Cerebellar nuclear complex (tissue), 1 donor: ENCODE data around the gene ALLC.

Source experiments
- DNase-seq, 2 experiments: peaks; one replicate each; lab custom pipeline; 2025; lab: John Stamatoyannopoulos, UW

ALLC gene

DNA sequence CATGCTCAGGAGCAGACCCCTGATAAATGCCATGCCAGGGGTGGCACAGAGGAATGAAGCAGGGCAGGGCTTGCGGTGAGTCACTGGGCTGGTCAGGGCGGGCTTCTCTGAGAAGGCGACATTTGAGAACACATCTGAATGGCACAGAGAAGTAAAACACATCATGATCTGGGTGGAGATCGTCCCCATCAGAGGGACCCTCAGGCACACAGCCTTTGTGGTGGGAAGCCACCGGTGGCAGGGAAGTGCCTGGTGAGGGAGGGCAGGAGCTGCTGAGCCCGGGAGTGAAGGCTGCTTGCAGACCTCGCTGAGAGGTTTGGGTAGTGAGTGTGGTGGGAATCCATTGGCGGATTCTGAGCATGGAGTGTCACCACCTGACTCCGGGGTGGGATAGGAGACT lies 89.8 kb downstream of the ALLC start:
- DNase-seq, result no peak

DNA sequence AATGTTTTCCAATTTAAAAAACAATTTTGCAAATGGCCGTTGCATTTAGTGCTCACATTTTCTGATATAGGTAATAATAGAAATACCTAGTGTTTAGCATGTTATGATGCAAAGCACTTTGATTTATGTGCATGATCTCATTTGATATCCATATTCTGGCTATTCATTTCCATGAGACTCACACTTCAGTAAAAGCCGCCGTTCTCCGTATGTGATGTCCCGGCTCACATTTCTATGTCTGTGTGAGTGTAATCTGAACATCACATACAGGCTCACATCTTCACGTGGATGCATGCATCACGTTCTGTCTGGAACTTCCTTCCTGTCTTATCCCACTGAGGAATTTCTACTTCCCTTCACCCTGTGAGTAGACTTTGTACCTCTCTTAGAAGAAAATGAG lies 91.2 kb downstream of the ALLC start:
- no peak for DNase-seq

DNA sequence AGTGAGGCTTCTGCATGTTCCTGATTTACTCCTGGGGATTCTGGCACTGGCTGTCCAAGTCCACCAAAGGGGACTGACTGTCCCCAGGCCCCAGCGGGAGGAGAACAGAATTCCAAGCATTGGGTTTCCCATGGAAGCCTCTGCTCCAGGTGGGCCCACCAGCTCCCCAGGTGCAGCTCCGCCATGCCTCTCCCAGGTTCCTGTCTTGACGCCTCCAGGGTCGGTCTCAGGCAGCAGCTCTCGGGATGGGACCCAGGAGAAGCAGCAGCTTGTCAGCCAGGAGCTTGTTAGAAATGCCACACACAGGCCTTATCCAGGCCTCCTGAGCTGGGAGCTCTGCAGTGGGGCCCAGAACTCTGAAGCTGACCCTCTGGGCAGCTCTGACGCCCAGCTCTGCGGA lies 93.3 kb downstream of the ALLC start:
- no peak for DNase-seq

DNA sequence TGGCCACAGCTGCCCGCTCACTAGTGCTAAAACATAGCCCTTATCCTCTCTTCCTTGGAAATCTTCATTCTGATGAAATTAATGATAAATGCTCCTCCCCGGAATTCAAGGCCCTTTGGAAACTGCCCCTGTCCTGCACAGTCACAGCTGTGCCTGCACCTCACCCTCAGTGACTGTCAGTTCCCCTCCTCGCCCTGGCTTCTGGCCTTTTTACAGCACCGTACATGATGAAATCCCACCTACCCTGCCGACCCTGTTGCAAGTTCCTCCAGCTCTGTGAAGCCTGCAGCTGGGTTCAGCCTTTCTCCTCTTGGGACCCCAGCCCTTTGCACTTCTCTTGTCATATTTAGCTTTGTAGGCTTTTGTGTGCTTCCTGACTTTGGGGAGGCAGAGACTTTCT lies 93.8 kb downstream of the ALLC start:
- DNase-seq, result no peak
